T-helper 9 cell (primary cell): ENCODE data around the gene HAVCR1.
"Not testable (repeated sequence)": the region's sequence is repeated elsewhere in the genome, so short reads cannot be mapped to it uniquely, and the experiment has no call there.

Experiments
- DNase-seq: peaks from one replicate; pipeline ENCODE4 v3.0.0-alpha.2; 2020
- total RNA-seq, 2 donors: gene quantifications; one replicate each; lab custom pipeline; 2026; lab: John Stamatoyannopoulos, UW

HAVCR1 gene
- total RNA-seq, result 0.63 to 4.1 reads per million in 2 donors

DNA sequence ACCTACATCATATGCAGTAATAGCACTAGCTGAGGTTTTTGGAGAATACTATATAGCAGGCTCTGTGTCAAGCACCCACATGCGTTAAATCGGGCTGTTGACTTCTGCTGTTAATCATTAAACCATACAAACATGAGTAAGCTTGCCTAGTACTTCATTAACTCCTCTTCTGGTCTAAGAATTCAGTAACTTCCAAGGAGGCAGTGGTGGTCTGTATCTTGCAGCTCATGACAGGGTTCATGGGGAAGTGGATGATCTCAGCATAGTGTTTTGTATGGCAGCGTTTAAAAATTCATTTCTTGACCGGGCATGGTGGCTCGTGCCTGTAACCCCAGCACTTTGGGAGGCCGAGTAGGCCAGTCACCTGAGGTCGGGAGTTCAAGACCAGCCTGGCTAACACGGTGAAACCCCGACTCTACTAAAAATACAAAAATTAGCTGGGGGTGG is at the start of gene HAVCR1:
Gene HAVCR1, minus strand, starts transcription at position 24 of the 447 bp plus-strand sequence. CDS start 1,173 bp downstream, outside the sequence.
- DNase-seq, result no peak

DNA sequence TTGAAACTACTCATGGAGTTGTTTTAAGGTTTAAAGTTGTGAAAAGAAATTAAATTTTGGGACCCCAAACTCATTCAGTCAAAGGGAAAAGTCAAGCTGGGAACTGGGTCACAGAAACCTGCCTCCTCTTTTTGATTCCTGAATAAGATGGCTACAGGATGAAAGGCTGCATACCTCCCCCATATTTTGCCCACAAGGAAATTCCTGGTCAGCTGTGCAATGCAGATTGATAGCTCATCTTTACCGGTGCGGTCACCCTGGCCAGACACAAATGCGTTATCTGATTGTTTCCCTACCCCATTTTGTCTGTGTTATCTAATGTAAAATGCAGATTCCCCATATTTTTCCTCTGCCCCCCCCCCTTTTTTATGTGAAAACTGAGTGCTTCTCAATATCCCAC is 48.6 kb upstream of the HAVCR1 start:
- DNase-seq, result no peak

DNA sequence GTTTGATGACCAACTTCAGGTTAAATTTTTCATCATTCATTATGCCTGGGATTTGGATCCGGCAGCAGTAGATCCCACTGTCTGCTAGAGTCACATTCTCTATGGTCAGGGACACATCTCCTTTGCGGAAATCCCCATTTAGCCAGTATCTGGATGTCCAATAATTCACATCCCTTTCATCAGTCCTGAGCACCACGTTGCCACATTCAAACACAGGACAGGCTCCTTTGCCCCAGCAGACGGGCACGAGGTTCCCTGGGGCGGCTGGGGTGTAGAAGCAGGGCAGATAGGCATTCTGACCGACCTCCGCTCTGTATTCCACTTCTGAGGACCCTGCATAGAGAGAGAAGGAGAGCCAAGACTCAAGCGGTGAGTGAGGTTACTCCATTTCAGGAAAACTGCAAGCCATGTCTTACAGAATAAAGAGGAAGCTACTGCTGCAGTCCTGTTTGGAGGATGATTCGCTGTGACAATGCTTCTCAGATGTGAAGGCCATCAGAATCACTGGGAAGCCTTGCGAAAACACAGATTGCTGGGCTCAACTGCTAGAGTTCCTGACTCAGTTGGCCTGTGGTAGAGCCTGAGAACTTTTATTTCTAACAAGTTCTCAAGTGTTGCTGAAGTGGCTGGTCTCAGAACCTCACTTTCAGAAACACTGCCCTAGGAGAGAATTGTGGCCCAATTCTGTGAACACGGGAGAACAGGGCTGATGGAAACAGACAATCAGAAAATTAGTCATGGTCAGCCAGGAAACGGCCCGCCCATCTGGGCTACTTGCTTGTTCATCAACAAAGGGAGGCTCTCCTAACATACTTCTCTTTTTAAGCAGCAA is 47.9 kb upstream of the HAVCR1 start:
- DNase-seq, result no peak

DNA sequence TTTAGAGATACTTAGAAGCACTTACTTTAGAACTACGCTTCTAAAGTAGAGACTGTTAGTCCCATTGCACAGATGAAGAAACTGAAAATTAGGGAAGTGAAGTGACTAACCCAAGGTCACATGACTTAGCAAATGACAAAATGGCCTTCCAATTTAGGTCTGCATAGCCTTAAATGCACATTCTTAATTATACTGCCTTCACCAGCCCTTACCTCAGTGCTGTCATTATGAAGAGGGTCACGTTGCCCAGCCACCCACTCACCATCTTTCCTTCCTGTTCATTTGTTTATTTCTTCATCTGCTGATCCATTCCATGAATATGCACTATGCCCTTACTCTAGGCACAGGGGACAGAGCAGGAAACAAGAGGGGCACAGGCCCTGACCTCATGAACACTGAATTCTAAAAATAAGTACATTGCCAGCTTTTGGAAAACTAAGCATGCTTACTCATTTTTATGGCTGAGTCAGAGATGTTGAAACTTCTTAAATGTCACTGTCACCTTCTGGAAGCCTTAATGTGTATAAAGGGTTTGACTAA is 41.3 kb upstream of the HAVCR1 start:
- DNase-seq, result no peak

DNA sequence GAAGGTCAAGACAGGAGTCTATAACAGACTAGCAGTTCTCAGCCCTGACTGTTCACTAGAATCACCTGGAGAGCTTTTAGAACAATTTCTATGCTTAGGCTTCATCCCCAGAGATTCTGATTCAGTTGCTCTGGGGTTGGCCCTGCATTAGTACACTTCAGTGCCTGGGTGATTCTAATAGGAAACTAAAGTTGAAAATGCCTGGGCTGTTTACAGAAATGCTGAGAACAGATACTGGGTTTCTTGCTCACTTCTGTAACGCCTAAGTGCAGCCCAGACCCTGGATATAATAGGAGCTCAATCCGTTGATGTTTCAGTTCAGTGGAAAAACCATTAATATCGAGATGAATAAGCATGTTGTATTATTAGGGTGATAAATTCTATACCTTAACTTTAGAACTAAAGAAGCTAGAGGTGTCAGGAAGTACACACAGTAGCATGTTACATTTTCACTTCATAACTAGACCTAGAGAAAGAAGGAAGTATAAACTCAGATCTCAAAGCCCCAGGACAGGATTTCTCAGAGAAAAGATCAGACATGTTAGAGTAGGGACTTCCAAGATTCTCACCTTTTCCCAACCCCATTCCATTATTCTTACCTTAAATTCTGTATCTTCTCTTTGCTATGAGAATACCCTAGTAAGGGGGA is 29.6 kb upstream of the HAVCR1 start:
- DNase-seq, result no peak

DNA sequence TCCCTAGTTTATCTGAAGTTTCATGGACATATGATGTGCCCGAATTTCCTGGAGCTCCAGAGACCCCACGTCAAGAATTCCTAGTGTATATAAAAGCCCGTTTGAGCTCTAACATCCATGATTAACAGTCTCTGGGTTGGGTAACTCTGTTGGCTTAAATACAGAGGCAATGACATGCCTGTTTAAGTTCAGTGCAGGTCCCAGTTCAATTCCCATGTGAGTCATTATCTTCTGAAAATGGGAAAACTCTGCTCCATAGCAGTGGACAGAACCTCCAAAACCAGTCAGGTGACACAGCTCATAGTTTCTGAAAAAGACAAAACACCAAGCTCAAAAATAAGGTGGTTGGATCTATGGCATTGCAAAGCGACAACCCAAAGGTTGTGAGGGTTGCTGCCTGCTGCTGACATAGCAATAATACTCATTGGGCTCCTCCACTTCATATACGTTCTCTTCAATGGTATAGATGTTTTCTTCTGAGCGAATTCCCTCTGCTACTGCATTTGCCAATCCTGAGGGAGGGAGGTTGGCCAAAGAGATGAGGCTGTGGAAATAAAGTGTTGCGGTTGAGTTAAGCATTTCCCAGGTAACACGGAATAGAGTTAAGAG is 27.9 kb upstream of the HAVCR1 start:
- DNase-seq, result no peak

DNA sequence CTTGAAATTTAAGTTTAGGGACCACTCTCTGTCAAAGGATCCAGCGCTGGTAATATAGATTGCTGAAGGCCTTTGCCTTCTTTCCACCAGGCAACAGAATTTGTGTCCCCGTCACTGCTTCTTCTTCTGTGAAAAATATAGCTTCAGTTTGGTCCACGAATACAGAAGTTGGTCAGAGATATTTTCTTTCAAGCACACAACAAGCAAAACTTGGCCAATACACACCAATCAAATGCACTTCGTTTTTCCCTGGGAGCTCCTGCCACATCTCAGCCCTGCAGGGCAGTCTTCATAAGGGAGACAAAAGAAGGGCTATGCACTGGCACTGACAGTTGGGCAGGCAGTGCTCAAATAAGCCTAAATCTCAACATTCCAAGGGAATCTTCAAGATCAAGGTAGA is 27.0 kb upstream of the HAVCR1 start:
- no peak for DNase-seq

DNA sequence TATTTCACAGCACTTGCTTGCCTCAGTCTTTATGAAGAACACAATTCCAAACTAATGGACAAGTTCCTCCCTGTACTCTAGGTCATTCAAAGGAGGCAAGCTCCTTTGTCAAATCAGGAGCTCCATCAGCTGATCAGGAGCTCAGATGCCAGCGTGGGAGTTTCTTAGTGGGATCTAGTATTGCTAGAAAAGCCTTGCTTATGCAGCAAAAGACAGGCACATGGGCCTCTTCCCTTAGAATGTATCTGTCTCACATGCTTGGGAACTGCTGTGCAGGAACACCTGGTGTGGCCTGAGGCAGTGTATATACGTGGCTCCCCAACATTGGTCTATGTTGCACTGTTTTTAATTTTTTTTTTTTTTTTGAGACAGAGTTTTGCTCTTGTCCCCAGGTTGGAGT is 21.4 kb upstream of the HAVCR1 start:
- no peak for DNase-seq

DNA sequence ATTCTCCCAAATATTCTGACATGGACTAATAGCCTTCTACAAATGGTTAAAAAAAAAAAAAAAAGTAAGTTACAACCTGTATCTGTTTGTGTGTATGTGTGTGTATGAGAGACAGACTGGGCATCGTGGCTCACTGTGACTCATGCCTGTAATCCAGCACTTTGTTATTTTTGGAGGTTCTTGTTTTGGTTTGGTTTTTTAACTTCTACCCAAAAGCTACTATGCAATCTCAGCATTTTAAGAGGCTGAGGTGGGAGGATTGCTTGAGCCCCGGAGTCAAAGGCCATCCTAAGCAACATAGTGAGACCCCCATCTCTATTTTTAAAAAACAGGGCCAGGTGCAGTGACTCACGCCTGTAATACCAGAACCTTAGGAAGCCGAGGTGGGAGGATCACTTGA is 17.6 kb upstream of the HAVCR1 start:
- DNase-seq, result no peak

DNA sequence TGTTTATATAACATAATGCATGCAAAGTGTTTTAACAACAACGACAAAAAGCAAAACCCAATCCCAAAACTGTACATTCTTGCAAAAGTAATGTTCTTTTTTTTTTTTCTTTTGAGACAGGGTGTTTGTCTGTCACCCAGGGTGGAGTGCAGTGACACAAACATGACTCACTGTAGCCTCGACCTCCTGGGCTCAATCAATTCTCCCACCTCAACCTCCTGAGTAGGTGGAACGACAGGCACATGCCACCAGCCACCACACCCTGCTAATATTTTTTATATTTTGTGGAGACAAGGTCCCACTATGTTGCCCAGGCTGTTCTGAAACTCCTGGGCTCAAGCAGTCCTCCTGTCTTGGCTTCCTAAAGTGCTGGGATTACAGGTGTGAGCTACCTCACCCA is 13.6 kb upstream of the HAVCR1 start:
- no peak for DNase-seq

DNA sequence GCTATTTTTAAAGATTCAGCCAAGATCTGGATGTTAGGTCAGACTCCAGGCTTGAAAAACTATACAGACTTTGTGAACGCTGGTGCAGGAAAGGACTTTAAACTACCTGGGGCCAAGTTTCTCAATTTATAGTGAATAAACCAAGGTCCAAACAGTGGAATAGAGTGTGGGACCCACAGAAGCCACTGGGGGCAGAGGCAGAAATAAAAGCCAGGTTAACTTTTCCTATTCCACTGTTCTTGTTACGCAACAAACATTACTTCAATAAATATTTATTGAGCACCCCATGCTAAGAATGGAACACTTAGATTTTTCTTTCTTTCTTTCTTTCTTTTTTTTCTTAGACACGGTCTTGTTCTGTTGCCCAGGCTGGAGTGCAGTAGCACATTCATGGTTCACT is 11.0 kb upstream of the HAVCR1 start:
- no peak for DNase-seq

DNA sequence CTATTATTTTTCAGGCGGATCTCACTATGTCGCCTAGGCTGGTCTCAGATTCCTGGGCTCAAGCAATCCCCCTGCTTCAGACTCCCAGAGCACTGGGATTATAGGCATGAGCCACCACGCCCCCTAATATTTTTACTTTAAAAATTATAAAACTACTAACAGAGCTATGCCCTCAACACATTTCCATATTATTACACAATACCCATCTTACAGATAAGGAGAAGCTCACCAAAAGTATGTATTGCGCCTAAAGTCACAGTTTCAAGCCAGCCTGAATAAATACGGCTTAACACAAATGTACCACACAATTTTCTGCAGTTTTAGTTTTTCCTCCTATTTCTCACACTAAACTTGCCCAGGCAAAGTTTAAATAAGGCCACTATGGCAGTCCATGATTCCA is 9.9 kb upstream of the HAVCR1 start:
- no peak for DNase-seq

DNA sequence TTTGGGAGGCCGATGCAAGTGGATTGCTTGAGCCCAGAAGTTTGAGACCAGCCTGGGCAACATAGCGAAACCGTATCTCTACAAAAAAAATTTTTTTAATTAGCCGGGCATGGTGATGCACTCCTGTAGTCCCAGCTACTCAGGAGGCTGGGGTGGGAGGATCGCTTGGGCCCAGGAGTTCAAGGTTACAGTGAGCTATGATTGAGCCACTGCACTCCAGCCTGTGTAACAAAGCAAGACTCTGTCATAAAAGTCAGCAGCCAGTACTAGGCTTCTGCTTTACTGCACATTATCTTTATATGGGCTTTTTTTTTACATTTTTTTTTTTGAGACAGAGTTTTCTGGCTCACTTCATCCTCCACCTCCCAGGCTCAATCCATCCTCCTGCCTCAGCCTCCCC is 9.4 kb upstream of the HAVCR1 start:
- no peak for DNase-seq

DNA sequence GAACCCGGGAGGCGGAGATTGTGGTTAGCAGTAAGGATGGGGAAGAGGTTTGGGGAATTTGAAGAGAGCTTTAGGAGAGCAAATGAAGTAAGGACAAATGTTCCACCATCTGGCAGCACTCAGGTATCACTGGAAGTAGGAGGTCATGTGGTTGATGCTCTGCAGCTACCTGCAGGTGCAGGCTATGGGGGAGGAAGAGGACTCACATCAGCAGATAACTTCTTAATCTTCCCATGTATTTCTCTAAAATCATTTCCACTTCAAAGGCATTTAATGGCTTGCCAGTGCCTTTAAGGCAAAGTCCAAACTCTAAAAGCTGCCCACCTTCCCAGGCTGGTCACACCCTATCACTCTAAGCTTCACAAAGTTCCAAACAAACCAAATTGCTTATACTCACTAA is 8.1 kb upstream of the HAVCR1 start:
- no peak for DNase-seq

DNA sequence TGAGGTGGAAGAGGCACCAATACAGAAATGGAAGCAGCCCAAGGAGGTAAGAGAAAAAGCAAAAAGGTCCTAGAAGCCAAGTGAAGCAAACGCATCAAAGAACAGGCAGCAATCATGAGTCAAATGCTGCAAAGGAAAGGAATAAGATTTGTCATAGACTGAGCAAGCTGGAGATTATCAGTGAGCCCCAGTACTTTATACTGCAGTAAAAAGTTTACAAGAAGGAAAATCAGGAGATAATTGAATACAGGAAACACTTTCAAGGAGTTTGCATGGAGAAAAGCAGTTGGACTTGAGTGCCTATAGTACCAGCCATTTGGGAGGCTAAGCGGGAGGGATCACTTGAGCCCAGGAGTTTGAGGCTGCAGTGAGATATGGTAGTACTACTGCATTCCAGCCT is 7.2 kb upstream of the HAVCR1 start:
- DNase-seq, result no peak

DNA sequence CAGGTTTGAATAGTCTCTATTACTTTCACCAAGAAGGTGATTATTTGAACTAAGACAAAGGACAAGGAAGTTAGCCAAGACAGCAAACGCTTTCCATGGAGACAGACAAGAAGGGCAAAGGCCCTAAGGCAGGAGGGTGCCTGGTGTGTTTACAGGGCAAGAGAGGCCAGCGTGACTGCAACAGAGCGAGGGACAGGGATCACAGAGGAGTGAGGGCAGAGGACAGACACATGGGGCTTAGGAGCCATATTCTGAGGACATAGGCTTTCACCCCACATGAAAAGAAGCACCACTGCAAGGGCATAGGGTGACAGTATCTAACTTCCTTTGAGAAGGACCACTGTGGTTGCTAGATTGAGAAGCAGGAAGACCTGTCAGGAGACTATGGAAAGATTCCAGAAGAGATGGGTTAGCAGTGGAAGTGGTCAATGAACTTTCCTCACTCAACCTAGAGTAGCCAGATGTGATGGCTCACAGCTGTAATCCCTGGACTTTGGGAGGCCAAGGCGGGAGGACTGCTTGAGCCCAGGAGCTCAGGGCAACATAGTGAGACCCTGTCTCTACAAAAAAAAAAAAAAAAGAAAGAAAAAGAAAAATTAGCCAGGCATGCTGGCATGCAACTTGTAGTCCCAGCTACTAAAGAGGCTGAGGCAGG is 5.0 kb upstream of the HAVCR1 start:
- DNase-seq, result no peak

DNA sequence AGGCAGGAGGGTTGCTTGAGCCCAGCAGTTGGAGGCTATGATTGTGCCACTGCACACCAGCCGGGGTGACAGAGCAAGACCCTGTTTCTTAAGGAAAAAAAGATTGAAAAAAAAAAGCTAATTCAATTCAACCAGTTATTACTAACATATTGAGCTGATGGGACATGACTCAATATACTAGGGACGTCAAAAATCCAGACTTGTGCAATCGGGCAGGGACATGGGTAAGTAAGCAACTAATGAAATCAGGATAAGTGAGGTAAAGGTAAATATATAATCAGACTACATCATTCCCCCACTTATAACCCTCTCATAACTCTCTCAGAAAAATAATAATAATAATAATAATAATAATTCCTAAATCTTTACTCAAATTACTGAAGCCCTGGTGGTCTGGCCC is 975 bp upstream of the HAVCR1 start:
- DNase-seq, result no peak

DNA sequence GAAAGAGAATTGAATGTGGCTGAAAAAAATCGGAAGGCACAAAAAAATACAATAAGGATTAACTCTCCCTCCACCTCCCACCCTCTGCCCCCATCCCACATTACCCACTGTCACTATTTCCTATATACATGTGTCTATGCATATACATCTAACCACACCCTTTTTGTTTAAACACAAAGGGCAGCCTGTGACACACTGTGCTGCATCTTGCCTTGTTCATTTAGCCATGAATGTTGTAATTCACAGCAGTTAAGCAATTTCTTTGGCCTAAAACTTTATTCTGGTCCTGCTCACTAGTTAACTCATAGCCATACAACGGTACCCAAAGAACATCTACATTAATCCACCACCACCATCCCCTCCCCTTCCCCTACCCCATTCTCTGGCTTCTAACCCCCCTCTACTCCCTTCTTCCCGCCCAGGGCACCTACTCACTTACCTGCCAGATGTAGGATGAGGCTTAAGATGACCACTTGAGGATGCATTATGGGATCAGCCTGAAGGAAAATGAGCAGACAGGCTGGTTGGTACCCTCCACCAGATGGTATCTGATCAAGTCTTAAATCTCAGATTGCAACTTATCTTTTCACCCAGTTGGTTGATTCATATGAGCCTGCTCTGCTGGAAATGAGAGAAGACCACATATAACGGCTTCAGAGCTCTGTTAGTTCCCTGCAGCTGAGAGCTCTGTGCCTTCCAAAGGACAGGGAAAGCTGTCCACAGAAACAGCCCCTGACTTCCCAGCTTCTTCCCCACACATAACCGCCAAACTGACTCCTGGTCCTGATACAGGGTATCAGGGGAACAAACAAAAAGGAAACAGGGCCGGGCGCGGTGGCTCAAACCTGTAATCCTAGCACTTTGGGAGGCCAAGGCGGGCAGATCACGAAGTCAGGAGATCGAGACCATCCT is 1.2 kb downstream of the HAVCR1 start:
- DNase-seq, result no peak

DNA sequence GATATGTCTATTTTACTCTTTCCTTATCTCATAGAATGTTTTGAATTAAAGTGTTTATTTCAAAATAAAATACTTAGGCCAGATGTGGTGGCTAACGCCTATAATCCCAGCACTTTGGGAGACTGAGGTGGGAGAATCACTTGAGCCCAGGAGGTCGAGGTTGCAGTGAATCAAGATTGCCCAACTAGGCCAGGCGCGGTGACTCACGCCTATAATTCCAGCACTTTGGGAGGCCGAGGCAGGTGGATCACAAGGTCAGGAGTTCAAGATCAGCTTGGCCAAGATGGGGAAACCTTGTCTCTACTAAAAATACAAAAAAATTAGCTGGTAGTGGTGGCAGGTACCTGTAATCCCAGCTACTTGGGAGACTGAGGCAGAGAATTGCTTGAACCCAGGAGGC is 2.1 kb downstream of the HAVCR1 start:
- DNase-seq, result not testable (repeated sequence)

DNA sequence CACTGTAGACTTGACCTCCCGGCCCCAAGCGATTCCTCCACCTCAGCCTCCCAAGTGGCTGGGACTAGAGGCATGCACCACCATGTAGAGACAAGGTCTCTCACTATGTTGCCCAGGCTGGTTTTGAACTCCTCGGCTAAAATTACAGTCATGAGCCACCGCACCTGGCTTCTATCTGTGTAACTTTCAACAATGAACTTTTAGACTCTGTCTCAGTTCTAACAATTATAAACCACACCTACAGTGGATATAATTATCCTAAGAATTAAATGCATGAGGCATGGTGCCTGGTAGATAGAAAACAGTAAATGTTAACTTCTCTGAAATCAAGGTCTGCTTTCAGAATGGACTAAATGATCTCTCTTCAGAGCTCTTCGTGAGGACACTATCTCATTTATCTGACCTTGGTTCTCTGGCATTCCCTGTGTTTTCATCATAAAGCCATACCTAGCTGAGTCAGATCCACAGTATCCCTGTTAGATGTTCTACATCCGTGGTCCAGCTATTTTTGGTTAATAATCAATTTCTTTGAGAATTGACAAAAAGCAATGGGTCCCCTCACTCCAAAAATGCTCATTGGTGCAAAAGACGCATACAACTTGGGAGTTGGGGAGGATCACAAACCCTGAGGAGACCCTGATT is 7.2 kb downstream of the HAVCR1 start:
- DNase-seq, result no peak

DNA sequence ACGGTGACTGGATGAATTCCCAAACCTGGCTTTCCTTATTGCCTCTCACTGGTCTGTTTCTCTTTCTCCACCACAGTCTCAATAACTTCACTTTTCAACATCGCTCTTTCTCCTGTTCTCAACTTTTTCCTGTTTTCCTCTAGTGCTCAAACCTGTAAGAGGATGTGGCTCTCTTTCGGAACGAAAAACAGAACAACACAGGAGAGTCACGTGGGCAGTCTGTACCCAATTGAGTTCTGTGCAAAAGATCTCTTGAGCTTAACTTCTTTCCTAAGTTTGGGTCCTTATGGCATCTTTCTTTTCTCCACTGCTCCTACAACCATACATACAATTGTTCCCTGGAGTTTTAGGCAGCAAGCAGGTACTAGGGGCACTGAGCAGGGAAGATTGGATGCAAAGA is 8.9 kb downstream of the HAVCR1 start:
- no peak for DNase-seq
